Adipocyte (in vitro differentiated cells): ENCODE results near the gene TOR1A.
"Not testable (repeated sequence)": the region's sequence is repeated elsewhere in the genome, so short reads cannot be mapped to it uniquely, and the experiment has no call there.

Experiments used
- DNase-seq: peaks from one replicate; pipeline ENCODE4 v3.0.0-alpha.2; 2015; ENCODE audit warnings: low read depth
- H3K27me3 ChIP-seq: replicated peaks from 2 replicates; pipeline ENCODE4 v1.7.0; 2013; ENCODE audit warnings: mild to moderate bottlenecking, low read length, moderate library complexity; ENCODE audit not compliant: control insufficient read depth, insufficient read depth
- H3K36me3 ChIP-seq: 2 replicates; pipeline ENCODE4 v1.7.0; 2013; ENCODE audit warnings: low read length, mild to moderate bottlenecking, moderate library complexity; ENCODE audit not compliant: control insufficient read depth, insufficient read depth, severe bottlenecking
- H3K4me1 ChIP-seq: 2 replicates; pipeline ENCODE4 v1.7.0; 2013; ENCODE audit warnings: mild to moderate bottlenecking, low read length, moderate library complexity; ENCODE audit not compliant: control insufficient read depth, insufficient read depth
- H3K4me3 ChIP-seq: 2 replicates; pipeline ENCODE4 v1.7.0; 2013; ENCODE audit warnings: mild to moderate bottlenecking, low read length, moderate library complexity
- H3K9ac ChIP-seq: 2 replicates; pipeline ENCODE4 v1.7.0; 2013; ENCODE audit warnings: mild to moderate bottlenecking, low read length, moderate library complexity
- H3K9me3 ChIP-seq: 2 replicates; pipeline ENCODE4 v1.7.0; 2013; ENCODE audit warnings: mild to moderate bottlenecking, low read length, moderate library complexity; ENCODE audit not compliant: control insufficient read depth

TOR1A gene

DNA sequence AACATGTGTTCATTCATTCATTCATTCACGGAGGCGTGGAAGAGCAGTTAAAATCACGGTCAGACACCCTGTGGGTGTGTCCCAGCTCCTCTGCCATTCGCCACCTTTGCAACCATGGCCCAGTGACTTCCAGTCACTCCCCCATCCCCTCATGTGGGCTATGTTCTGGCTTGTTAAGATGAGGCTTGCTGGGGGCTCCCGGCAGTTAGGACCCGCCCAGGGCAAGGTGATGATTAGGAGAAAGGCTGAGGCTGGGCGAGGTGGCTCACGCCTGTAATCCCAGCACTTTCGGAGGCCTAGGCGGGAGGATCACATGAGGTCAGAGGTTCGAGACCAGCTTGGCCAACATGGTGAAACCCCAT is 46.2 kb downstream of the TOR1A start:
- Histone ChIP-seq H3K9me3 (no peaks in the 10 kb centered on the region), H3K27me3 (no peaks in the 10 kb centered on the region), H3K4me1 (peaks cover 39% of the 10 kb centered on the region), H3K36me3 (no peaks in the 10 kb centered on the region), H3K9ac (peak overlapping the region; percentile 36), H3K4me3 (peak overlapping the region; percentile 31)
- DNase-seq, result no peak

DNA sequence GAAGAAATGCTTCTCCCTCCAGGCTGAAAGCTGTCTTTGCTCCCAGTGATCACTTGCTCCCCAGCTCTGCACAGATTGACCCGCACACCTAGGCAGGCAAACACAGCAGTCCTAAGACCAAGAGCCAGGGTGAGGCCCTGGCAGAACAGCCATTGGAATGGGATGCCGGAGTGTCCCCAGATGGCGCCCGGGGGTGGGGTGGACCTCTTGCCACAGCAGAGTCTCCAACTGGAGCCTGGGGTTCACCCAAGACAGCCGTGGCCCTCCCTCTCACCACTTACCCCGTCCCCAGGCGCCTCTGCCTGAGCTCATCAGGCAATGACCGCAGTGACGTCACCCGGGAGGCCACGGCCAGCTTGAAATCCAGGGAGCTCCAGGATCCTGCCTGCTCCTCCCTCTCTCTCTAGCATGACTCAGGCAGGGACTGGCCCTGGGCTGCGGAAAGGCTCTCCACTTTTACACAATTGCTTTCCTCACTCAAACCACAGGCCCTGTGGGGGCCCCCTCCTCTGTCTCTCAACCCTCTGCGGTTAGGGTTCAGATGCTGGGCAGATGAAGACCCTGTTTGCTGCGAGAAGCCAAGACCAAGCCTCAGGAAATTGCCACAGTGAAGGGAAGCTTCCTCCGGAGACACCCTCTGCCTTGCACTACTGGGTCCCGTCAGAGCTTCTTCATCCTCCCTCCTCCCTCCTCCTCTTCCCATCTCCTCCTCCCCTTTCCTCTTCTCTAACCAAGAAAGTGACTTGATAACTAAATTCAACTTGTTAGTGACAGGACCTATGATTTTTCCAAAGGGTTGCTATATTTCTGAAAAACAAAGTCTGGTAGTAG is 46.8 kb downstream of the TOR1A start:
- Histone ChIP-seq H3K4me3 (peak overlapping the region; percentile 57), H3K36me3 (no peaks in the 10 kb centered on the region), H3K27me3 (no peaks in the 10 kb centered on the region), H3K9ac (peak overlapping the region; percentile 59), H3K4me1 (peaks cover 35% of the 10 kb centered on the region), H3K9me3 (no peaks in the 10 kb centered on the region)
- DNase-seq, result peak; percentile 100

DNA sequence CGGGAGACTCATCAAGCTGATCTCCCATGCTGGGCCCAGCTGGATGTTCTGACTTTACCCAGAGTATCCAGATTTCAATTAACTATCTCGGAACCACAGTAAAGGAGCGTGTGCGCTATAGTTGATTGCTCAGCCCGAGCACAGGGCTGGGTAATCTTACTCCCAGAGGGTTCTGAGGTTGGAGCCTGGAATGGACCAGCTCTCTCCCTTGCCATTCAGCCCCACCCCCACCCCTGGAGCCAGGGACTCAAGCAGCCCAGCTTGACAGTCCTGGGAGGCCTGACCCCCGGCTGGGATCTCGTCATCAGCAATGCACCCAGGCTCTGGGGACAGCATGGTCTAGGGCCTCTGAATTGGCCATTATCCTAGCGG is 47.4 kb downstream of the TOR1A start:
- H3K36me3 ChIP-seq, result no peaks in the 10 kb centered on the region
- DNase-seq, result no peak
- H3K9me3 ChIP-seq, result no peaks in the 10 kb centered on the region
- peak overlapping the region; percentile 57 for H3K4me3 ChIP-seq
- no peaks in the 10 kb centered on the region for H3K27me3 ChIP-seq
- H3K9ac ChIP-seq, result peak overlapping the region; percentile 59
- H3K4me1 ChIP-seq, result peaks cover 29% of the 10 kb centered on the region

DNA sequence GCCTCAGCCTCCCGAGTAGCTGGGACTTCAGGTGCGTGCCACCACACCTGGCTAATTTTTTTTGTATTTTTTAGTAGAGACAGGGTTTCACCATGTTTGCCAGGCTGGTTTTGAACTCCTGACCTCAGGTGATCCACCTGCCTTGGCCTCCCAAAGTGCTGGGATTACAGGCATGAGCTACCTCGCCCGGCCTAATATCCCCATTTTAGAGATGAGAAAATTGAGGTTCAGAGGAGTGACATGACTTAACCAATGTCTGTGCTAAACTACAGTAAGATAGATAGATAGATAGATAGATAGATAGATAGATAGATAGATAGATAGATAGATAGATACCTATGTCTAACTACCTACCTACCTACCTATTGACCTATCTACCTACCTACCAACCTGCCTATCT is 47.8 kb downstream of the TOR1A start:
- Histone ChIP-seq H3K9ac (peak overlapping the region; percentile 59), H3K4me1 (peaks cover 29% of the 10 kb centered on the region), H3K4me3 (peak overlapping the region; percentile 57)
- not testable (repeated sequence) for H3K36me3 ChIP-seq, H3K27me3 ChIP-seq, DNase-seq, H3K9me3 ChIP-seq

GRCh38 chr9:129775448-129775798 is 48.5 kb downstream of the TOR1A start:
- Histone ChIP-seq H3K9me3 (no peaks in the 10 kb centered on the region), H3K4me1 (peaks cover 29% of the 10 kb centered on the region), H3K9ac (no peak overlapping the region), H3K4me3 (no peak overlapping the region), H3K36me3 (no peaks in the 10 kb centered on the region), H3K27me3 (no peaks in the 10 kb centered on the region)
- no peak for DNase-seq

GRCh38 chr9:129774791-129775447 is 49.0 kb downstream of the TOR1A start:
- no peaks in the 10 kb centered on the region for H3K36me3 ChIP-seq
- H3K27me3 ChIP-seq, result no peaks in the 10 kb centered on the region
- H3K9me3 ChIP-seq, result no peaks in the 10 kb centered on the region
- H3K4me1 ChIP-seq, result peaks cover 29% of the 10 kb centered on the region
- no peak for DNase-seq
- no peak overlapping the region for H3K4me3 ChIP-seq
- no peak overlapping the region for H3K9ac ChIP-seq

- H3K4me3 ChIP-seq, result no peak overlapping the region
- no peaks in the 10 kb centered on the region for H3K27me3 ChIP-seq
- no peak overlapping the region for H3K9ac ChIP-seq
- no peaks in the 10 kb centered on the region for H3K9me3 ChIP-seq
- H3K4me1 ChIP-seq, result peaks cover 29% of the 10 kb centered on the region
- DNase-seq, result peak; percentile 47
- no peaks in the 10 kb centered on the region for H3K36me3 ChIP-seq
Observed at GRCh38 chr9:129773262-129774048, 50.5 kb downstream of the TOR1A start.

DNA sequence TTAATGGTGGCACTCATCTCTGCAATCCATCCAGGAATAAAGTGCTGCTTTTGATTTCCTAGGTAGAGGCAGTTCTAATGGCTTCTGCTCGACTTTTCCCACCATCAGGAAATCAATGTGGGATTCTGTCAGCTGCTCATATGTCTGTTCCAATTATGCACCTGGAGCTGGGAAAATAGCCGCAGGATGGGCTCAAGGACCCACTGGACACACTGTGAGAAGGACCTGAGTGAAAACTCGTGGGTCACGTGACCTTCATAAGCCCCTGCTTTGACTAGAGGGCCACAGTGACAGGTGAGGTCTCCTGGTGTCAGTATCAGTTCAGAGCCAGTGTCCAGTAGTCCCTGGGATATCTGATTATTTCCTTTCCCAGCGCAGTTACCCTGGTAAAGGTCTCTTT is 53.2 kb downstream of the TOR1A start:
- H3K36me3 ChIP-seq, result no peaks in the 10 kb centered on the region
- H3K4me1 ChIP-seq, result peaks cover 12% of the 10 kb centered on the region
- H3K9ac ChIP-seq, result no peak overlapping the region
- H3K9me3 ChIP-seq, result no peaks in the 10 kb centered on the region
- H3K4me3 ChIP-seq, result no peak overlapping the region
- no peak for DNase-seq
- no peaks in the 10 kb centered on the region for H3K27me3 ChIP-seq

- DNase-seq, result no peak
- no peak overlapping the region for H3K9ac ChIP-seq
- no peaks in the 10 kb centered on the region for H3K9me3 ChIP-seq
Observed at GRCh38 chr9:129769669-129770068, 54.3 kb downstream of the TOR1A start.

GRCh38 chr9:129768486-129768885 is 55.5 kb downstream of the TOR1A start:
- no peak for DNase-seq
- Histone ChIP-seq H3K4me3 (no peak overlapping the region), H3K27me3 (no peaks in the 10 kb centered on the region), H3K36me3 (no peaks in the 10 kb centered on the region), H3K4me1 (peaks cover 13% of the 10 kb centered on the region), H3K9ac (no peak overlapping the region), H3K9me3 (no peaks in the 10 kb centered on the region)

More at GRCh38 chr9:129769669-129770068, 54.3 kb downstream of the TOR1A start:
- no peaks in the 10 kb centered on the region for H3K27me3 ChIP-seq
- peaks cover 9% of the 10 kb centered on the region for H3K4me1 ChIP-seq
- H3K36me3 ChIP-seq, result no peaks in the 10 kb centered on the region
- H3K4me3 ChIP-seq, result no peak overlapping the region

DNA sequence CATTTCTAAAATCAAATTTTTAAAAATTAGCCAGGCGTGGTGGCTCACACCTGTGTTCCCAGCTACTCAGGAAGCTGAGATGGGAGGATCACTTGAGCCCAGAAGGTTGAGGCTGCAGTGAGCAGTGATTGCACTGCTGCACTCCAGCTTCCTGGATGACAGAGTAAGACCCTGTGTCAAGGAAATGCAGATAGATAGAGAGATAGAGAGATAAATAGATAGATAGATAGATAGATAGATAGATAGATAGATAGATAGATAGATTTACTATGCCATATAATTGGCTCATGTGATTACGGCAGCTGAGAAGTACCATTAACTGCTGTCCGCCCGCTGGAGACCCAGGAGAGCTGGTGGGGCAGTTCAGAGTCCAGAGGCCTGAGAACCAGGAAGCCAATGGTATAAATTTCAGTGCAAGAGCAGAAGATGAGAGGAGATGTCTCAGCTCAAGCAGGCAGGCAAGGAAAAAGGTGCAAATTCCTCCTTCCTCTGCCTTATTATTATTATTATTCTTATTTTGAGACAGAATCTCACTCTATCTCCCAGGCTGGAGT is 58.1 kb downstream of the TOR1A start:
- H3K9ac ChIP-seq, result no peak overlapping the region
- no peaks in the 10 kb centered on the region for H3K36me3 ChIP-seq
- peaks cover 35% of the 10 kb centered on the region for H3K4me1 ChIP-seq
- H3K27me3 ChIP-seq, result no peaks in the 10 kb centered on the region
- DNase-seq, result no peak
- no peak overlapping the region for H3K4me3 ChIP-seq
- H3K9me3 ChIP-seq, result no peaks in the 10 kb centered on the region
